ENCODE measurements around the gene KPNB1.

GRCh38 chr17:47686276-47686635, 36.5 kb downstream of the KPNB1 start:
- TF ChIP-seq, protein P1, sequence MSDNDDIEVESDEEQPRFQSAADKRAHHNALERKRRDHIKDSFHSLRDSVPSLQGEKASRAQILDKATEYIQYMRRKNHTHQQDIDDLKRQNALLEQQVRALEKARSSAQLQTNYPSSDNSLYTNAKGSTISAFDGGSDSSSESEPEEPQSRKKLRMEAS (IDR thresholded peaks at IDR 0.05), result no peak
- TF ChIP-seq JUN (IDR thresholded peaks at IDR 0.05; ENCODE audit: low read depth, low read length) (no peak), SRF (IDR thresholded peaks at IDR 0.05; ENCODE audit: low read depth, low read length) (no peak), CHD7 (IDR thresholded peaks at IDR 0.05; ENCODE audit: insufficient replicate concordance, low read length) (no peak), EZH2 (IDR thresholded peaks at IDR 0.05; ENCODE audit: low read depth, low read length, severe bottlenecking) (no peak), RXRA (IDR thresholded peaks at IDR 0.05; ENCODE audit: insufficient read depth, low read depth, low read length) (no peak), POLR2A (IDR thresholded peaks at IDR 0.05; ENCODE audit: control extremely low read depth in 1 of 2, low read depth in 2 of 2, low read length in 2 of 2) (no peak)
